Measurements from ENCODE around the gene KIF9.
"Not testable (repeated sequence)": the region's sequence is repeated elsewhere in the genome, so short reads cannot be mapped to it uniquely, and the experiment has no call there.

The KIF9 gene

DNA sequence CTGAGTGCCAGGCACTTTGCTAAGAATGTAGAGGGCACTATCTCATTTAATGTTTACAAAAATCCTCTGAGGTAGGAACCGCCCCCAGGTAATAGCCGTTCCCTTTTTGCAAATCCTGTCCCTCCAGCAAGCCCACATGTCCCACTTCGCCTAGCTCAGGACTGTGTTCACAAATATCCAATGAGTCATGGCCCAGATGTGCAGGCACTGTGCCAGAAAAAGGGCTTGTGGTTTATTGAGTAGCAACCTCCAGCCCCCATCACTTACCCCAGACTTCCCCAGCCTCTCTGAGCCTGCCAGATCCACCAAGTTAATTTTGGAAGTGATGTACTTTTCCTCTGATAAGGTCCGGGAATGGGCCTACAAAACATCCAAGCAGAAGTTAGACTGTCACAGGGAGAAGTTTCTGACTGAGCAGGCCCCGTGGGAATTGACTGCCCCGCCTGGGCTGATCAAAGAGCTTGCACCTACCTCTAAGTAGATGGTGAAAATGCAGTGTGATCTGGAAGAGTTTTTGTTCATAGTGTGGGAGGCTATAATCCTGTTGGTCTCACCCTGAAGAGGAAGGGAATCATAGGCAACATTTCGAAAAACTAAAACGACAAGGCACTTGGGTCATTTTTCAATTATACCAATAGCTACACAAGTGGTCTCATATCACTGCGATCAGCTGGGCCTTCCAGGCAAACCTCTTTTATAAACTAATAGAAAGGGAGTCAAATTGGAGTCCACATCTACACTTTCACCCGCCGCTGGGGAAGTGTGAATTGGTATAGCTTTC lies 15.7 kb downstream of the KIF9 start:
- peak; percentile 28 for DNase-seq (ENCODE audit: low read depth, low spot score)
- no peak for TF ChIP-seq POLR2AphosphoS5 (IDR thresholded peaks at IDR 0.05; ENCODE audit: borderline replicate concordance, low read depth, low read length)
- no peak for TF ChIP-seq EZH2 (IDR thresholded peaks at IDR 0.05)
- TF ChIP-seq FOXP2 (optimal IDR thresholded peaks at IDR 0.05; ENCODE audit: control extremely low read depth, extremely low read length, insufficient read depth) = no peak
- Histone ChIP-seq H3K4me3 (no peak overlapping the region), H3K9me3 (ENCODE audit: low read depth, low read length) (no peaks in the 10 kb centered on the region), H3K27ac (no peak overlapping the region), H3K36me3 (ENCODE audit: insufficient read depth, low read length) (no peaks in the 10 kb centered on the region), H3K9ac (ENCODE audit: insufficient read length) (no peak overlapping the region)

- Histone ChIP-seq H3K27ac (no peak overlapping the region), H3K9me3 (ENCODE audit: low read depth, low read length) (no peaks in the 10 kb centered on the region), H3K36me3 (ENCODE audit: insufficient read depth, low read length) (no peaks in the 10 kb centered on the region), H3K9ac (ENCODE audit: insufficient read length) (no peak overlapping the region), H3K4me3 (no peak overlapping the region)
- no peak for DNase-seq (ENCODE audit: low read depth, low spot score)
- TF ChIP-seq FOXP2 (optimal IDR thresholded peaks at IDR 0.05; ENCODE audit: control extremely low read depth, extremely low read length, insufficient read depth) (no peak), EZH2 (IDR thresholded peaks at IDR 0.05) (no peak), POLR2AphosphoS5 (IDR thresholded peaks at IDR 0.05; ENCODE audit: borderline replicate concordance, low read depth, low read length) (no peak)
These were observed 16.7 kb downstream of the KIF9 start for GRCh38 chr3:47265725-47266428.

- H3K36me3 ChIP-seq (ENCODE audit: insufficient read depth, low read length) = no peaks in the 10 kb centered on the region
- no peaks in the 10 kb centered on the region for H3K9me3 ChIP-seq (ENCODE audit: low read depth, low read length)
- H3K9ac ChIP-seq (ENCODE audit: insufficient read length) = no peak overlapping the region
- TF ChIP-seq FOXP2 (optimal IDR thresholded peaks at IDR 0.05; ENCODE audit: control extremely low read depth, extremely low read length, insufficient read depth) (no peak), POLR2AphosphoS5 (IDR thresholded peaks at IDR 0.05; ENCODE audit: borderline replicate concordance, low read depth, low read length) (no peak), EZH2 (IDR thresholded peaks at IDR 0.05) (no peak)
- DNase-seq (ENCODE audit: low read depth, low spot score) = no peak
- H3K4me3 ChIP-seq = no peak overlapping the region
- no peak overlapping the region for H3K27ac ChIP-seq
These were observed 17.6 kb downstream of the KIF9 start for GRCh38 chr3:47265008-47265407.

DNA sequence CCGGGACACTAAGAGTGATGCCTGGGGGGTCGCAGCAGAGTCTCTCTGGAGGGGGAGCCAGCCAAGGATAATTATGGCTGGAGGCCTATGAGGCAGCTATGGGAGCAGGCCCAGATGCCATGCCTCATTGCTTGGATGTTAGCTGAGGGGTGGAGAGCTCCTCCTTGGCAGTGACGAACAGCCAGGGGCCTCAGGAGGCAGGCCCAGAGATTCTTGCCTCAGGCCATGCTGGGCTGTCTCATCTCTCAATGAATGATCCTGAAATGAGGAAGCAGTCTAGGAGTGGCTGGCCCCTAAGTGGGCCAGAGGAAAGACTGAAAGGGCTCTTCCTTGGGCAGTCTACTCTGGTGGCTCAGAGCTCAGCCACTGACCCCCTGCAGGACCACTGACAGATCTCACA lies 21.3 kb downstream of the KIF9 start:
- no peak for TF ChIP-seq FOXP2 (optimal IDR thresholded peaks at IDR 0.05; ENCODE audit: control extremely low read depth, extremely low read length, insufficient read depth)
- TF ChIP-seq EZH2 (IDR thresholded peaks at IDR 0.05) = no peak
- TF ChIP-seq POLR2AphosphoS5 (IDR thresholded peaks at IDR 0.05; ENCODE audit: borderline replicate concordance, low read depth, low read length) = no peak
- Histone ChIP-seq H3K4me3 (no peak overlapping the region), H3K36me3 (ENCODE audit: insufficient read depth, low read length) (no peaks in the 10 kb centered on the region), H3K9ac (ENCODE audit: insufficient read length) (no peak overlapping the region), H3K27ac (no peak overlapping the region), H3K9me3 (ENCODE audit: low read depth, low read length) (no peaks in the 10 kb centered on the region)
- DNase-seq (ENCODE audit: low read depth, low spot score) = no peak

DNA sequence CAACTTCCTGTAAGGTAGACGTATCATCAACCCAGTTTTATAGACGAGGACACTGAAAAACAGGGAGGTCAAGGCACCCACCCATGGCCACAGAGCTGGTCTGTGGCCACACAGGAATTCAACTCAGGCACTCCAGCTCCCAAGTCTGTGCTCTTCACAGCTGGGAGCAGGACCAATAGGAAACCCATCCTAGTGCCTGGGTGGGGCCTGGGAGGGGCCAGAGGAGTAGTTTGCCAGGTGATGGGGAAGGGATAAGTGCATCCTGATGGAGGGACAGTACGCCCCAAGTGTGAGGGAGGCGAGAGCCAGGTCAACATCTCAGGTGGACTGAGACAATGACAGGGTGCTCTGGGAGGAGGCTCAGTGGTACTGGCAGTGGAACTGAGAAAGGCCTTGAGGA lies 22.0 kb downstream of the KIF9 start:
- Histone ChIP-seq H3K4me3 (no peak overlapping the region), H3K9ac (ENCODE audit: insufficient read length) (no peak overlapping the region), H3K27ac (no peak overlapping the region), H3K9me3 (ENCODE audit: low read depth, low read length) (no peaks in the 10 kb centered on the region), H3K36me3 (ENCODE audit: insufficient read depth, low read length) (no peaks in the 10 kb centered on the region)
- no peak for DNase-seq (ENCODE audit: low read depth, low spot score)
- TF ChIP-seq POLR2AphosphoS5 (IDR thresholded peaks at IDR 0.05; ENCODE audit: borderline replicate concordance, low read depth, low read length) = no peak
- no peak for TF ChIP-seq FOXP2 (optimal IDR thresholded peaks at IDR 0.05; ENCODE audit: control extremely low read depth, extremely low read length, insufficient read depth)
- no peak for TF ChIP-seq EZH2 (IDR thresholded peaks at IDR 0.05)

GRCh38 chr3:47259114-47259513 lies 23.5 kb downstream of the KIF9 start:
- Histone ChIP-seq H3K36me3 (ENCODE audit: insufficient read depth, low read length) (no peaks in the 10 kb centered on the region), H3K9me3 (ENCODE audit: low read depth, low read length) (no peaks in the 10 kb centered on the region), H3K27ac (no peak overlapping the region), H3K4me3 (no peak overlapping the region), H3K9ac (ENCODE audit: insufficient read length) (no peak overlapping the region)
- DNase-seq (ENCODE audit: low read depth, low spot score) = no peak
- TF ChIP-seq FOXP2 (optimal IDR thresholded peaks at IDR 0.05; ENCODE audit: control extremely low read depth, extremely low read length, insufficient read depth) (no peak), POLR2AphosphoS5 (IDR thresholded peaks at IDR 0.05; ENCODE audit: borderline replicate concordance, low read depth, low read length) (no peak), EZH2 (IDR thresholded peaks at IDR 0.05) (no peak)

- H3K9ac ChIP-seq (ENCODE audit: insufficient read length); H3K36me3 ChIP-seq (ENCODE audit: insufficient read depth, low read length); DNase-seq (ENCODE audit: low read depth, low spot score); H3K27ac ChIP-seq; H3K4me3 ChIP-seq; H3K9me3 ChIP-seq (ENCODE audit: low read depth, low read length): not testable (repeated sequence)
These were observed 26.3 kb downstream of the KIF9 start for GRCh38 chr3:47256331-47256730.

GRCh38 chr3:47251689-47252088 lies 30.9 kb downstream of the KIF9 start:
- Histone ChIP-seq H3K4me3 (no peak overlapping the region), H3K9me3 (ENCODE audit: low read depth, low read length) (no peaks in the 10 kb centered on the region), H3K36me3 (ENCODE audit: insufficient read depth, low read length) (no peaks in the 10 kb centered on the region), H3K9ac (ENCODE audit: insufficient read length) (no peak overlapping the region), H3K27ac (no peak overlapping the region)
- TF ChIP-seq POLR2AphosphoS5 (IDR thresholded peaks at IDR 0.05; ENCODE audit: borderline replicate concordance, low read depth, low read length) (no peak), EZH2 (IDR thresholded peaks at IDR 0.05) (no peak), FOXP2 (optimal IDR thresholded peaks at IDR 0.05; ENCODE audit: control extremely low read depth, extremely low read length, insufficient read depth) (no peak)
- no peak for DNase-seq (ENCODE audit: low read depth, low spot score)

- not testable (repeated sequence) for H3K36me3 ChIP-seq (ENCODE audit: insufficient read depth, low read length); H3K9ac ChIP-seq (ENCODE audit: insufficient read length); DNase-seq (ENCODE audit: low read depth, low spot score); H3K4me3 ChIP-seq; H3K9me3 ChIP-seq (ENCODE audit: low read depth, low read length); H3K27ac ChIP-seq
These were observed 31.5 kb downstream of the KIF9 start for GRCh38 chr3:47251085-47251484.

Data from SK-N-MC (cell line).